ENCODE data around the gene ACTG1. TPM values are rescaled to one million over a fixed set of nuclear protein-coding genes. Genes with fewer than 3 reads are reported as not detected.

ACTG1 gene
- total RNA-seq, 1 donor from 2014 or later = 3,227 TPM

DNA sequence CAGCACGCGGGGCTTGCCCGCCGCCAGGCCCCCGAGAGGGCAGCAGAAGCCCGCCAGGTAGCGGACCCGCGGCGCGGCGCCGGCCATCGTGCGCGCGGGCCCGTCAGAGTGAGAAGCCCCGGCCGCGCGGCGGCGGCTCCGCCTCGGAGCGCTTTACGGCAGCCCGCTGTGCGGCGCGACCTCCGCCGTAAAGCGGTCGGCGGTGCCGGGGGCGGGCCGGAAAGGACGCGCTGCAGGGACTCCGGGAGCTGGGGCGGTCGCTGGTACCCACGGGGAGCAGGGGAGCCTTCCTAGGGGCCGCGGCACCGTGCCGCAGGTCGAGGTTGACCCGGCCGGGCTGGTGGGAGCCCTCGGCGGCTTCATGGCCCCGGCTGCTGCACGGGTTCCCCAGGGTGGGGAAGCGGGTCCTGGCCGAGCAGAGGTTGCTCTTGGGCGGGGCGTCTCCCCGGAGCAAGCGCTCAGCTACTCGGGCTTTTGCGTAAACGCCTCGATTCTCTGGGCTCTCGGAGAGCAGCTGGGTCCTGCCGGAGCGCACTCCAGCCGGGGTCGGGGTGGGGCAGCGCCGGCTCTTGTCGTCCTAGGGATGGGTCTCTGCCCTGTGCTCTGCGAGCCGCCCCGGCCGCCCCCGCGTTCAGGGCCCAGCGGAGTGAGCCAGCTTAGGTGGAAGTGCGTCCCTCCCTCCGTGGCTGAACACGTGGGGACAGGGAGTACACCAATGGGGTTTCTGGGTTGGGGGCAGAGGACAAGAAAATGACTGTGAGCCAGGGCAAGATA, 39.8 kb upstream of the ACTG1 start, which contains the start of gene FAAP100:
Gene FAAP100 (minus strand): TSS at position 110 of the 774 bp plus-strand sequence. CDS start 23 bp downstream, at position 87.
- Mint-ChIP-seq H3K27me3 (no peaks in the 10 kb centered on the region), H3K4me3 (ENCODE audit: low read depth) (peak within 1 kb of the TSS; percentile 85), H3K27ac (peak within 1 kb of the TSS; percentile 93), H3K36me3 (ENCODE audit: insufficient read depth) (peaks cover 6% of the 10 kb centered on the region), H3K9me3 (ENCODE audit: low read depth) (no peaks in the 10 kb centered on the region), H3K4me1 (ENCODE audit: low read depth) (peaks cover 15% of the 10 kb centered on the region)
- DNase-seq (ENCODE audit: low spot score, unreplicated experiment) = peak; percentile 72
- TF ChIP-seq, protein P1, sequence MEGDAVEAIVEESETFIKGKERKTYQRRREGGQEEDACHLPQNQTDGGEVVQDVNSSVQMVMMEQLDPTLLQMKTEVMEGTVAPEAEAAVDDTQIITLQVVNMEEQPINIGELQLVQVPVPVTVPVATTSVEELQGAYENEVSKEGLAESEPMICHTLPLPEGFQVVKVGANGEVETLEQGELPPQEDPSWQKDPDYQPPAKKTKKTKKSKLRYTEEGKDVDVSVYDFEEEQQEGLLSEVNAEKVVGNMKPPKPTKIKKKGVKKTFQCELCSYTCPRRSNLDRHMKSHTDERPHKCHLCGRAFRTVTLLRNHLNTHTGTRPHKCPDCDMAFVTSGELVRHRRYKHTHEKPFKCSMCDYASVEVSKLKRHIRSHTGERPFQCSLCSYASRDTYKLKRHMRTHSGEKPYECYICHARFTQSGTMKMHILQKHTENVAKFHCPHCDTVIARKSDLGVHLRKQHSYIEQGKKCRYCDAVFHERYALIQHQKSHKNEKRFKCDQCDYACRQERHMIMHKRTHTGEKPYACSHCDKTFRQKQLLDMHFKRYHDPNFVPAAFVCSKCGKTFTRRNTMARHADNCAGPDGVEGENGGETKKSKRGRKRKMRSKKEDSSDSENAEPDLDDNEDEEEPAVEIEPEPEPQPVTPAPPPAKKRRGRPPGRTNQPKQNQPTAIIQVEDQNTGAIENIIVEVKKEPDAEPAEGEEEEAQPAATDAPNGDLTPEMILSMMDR (IDR thresholded peaks at IDR 0.05; ENCODE audit: unreplicated experiment) = no peak

DNA sequence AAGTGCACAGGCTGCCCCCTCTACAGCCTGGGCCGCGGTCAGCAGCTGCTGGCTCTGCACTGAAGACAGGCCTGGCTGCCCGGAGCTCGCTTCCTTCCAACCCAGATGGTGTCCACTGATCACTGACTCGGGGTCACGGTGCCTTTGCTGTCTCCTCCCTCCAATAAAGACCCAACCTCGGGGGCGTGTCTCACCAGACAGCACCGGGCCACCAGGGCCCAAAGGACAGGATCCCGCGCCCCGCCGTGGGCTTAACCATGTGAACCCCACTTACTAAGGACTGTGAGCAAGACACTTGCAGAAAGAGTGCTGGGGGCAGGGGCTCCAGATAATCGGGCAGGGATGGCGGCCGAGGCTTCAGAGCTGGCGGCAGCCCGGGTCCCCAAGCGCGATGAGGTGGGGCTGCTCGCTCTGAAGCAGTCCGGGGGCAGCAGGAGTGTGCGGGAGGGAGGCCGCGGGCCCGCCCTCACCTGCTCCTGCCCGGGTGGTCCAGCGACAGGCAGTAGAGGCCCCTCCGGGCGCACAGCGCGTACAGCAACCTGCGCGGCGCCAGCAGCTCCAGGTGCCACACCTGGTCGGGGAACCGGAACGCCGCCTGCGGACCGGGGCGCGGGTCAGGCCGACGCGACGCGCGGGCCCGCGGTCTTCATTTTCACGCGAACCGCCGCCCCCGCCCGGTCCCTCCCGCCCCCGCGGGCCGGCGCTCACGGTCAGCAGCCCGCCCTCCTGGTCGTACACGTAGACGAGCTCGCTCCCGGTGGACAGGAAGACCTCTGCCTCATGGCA, 39.1 kb upstream of the ACTG1 start:
- TF ChIP-seq, protein P1 (IDR thresholded peaks at IDR 0.05; ENCODE audit: unreplicated experiment) = no peak
- DNase-seq (ENCODE audit: low spot score, unreplicated experiment) = no peak
- Mint-ChIP-seq H3K27me3 (no peaks in the 10 kb centered on the region), H3K4me3 (ENCODE audit: low read depth) (peak overlapping the region; percentile 85), H3K27ac (peak overlapping the region; percentile 60), H3K4me1 (ENCODE audit: low read depth) (peaks cover 15% of the 10 kb centered on the region), H3K9me3 (ENCODE audit: low read depth) (no peaks in the 10 kb centered on the region), H3K36me3 (ENCODE audit: insufficient read depth) (peaks cover 4% of the 10 kb centered on the region)

DNA sequence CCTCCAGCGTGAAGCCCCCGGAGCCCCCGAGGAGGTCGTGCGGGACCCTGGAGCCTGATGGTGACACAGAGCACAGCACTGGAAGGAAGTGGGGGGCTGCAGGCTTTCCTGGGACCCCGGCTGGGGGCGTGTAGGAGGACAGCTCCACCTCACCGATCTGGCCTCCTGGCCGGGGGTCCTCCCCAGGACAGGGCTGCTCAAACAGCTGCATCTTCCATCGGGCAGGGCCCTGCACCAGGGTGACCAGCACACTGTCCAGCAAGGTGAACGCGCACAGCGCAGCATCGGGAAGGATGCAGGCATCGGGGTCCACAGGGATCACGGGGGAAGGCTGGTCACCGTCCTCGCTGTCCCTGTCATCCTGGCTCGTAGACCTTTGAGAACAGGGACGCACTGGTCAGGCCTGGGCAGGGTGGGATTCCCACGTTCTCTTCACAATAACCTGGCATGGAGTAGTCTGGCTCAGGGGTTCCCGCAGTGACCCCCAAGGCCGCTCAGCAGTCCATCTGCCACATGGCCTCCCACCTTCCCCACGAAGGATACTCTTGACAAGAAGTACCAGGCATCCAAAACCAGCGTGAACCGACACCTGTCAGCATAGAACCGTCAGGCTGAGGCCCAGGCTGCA, 38.3 kb upstream of the ACTG1 start:
- Mint-ChIP-seq H3K27ac (peak overlapping the region; percentile 60), H3K27me3 (no peaks in the 10 kb centered on the region), H3K4me3 (ENCODE audit: low read depth) (peak overlapping the region; percentile 85), H3K4me1 (ENCODE audit: low read depth) (peaks cover 15% of the 10 kb centered on the region), H3K36me3 (ENCODE audit: insufficient read depth) (peaks cover 8% of the 10 kb centered on the region), H3K9me3 (ENCODE audit: low read depth) (no peaks in the 10 kb centered on the region)
- no peak for DNase-seq (ENCODE audit: low spot score, unreplicated experiment)
- TF ChIP-seq, protein P1 (IDR thresholded peaks at IDR 0.05; ENCODE audit: unreplicated experiment) = no peak

DNA sequence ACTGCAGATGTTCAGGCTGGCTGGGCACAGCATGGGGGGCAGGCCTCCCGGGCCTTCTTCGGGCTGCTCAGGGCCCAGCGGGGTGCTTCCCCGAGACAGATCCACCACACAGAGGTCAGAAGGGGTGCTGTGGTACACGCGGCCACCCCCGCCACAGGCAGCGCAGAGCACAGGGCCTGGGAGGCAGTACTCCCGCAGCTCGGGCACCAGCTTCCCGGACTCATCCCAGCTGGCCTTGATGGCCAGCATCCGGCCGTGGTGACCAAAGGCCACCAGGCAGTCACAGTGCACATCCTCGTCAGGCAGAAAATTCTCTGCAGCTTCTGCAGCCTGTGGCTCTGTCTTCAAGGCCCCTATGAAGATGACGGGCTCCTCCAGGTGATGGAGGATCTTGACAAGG, 37.7 kb upstream of the ACTG1 start:
- Mint-ChIP-seq H3K4me1 (ENCODE audit: low read depth) (peaks cover 15% of the 10 kb centered on the region), H3K27ac (no peak overlapping the region), H3K27me3 (no peaks in the 10 kb centered on the region), H3K36me3 (ENCODE audit: insufficient read depth) (peaks cover 8% of the 10 kb centered on the region), H3K9me3 (ENCODE audit: low read depth) (no peaks in the 10 kb centered on the region), H3K4me3 (ENCODE audit: low read depth) (peak overlapping the region; percentile 85)
- DNase-seq (ENCODE audit: low spot score, unreplicated experiment) = no peak
- TF ChIP-seq, protein P1 (IDR thresholded peaks at IDR 0.05; ENCODE audit: unreplicated experiment) = no peak

DNA sequence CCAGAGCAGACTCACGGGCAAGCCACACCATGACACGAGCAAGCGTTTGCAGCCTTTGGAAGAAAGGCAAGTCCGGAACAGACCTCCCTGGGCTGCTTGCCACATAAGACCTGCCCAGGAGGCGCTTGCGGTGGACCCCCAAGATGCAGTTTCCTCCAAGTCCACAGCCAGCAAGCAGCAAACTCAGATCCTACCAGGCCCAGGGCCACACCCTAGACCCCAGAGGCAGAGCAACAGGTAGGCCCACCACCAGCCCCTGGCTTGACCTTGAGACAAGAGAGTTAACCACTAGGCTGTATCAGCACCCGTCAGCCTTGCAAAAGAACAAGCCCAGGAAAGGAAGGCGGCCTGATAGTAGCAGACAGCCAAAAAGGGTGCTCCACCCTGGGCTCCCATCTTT, 37.2 kb upstream of the ACTG1 start:
- Mint-ChIP-seq H3K4me3 (ENCODE audit: low read depth) (peak overlapping the region; percentile 52), H3K4me1 (ENCODE audit: low read depth) (peaks cover 15% of the 10 kb centered on the region), H3K9me3 (ENCODE audit: low read depth) (no peaks in the 10 kb centered on the region), H3K27ac (no peak overlapping the region), H3K27me3 (no peaks in the 10 kb centered on the region), H3K36me3 (ENCODE audit: insufficient read depth) (peaks cover 8% of the 10 kb centered on the region)
- no peak for DNase-seq (ENCODE audit: low spot score, unreplicated experiment)
- TF ChIP-seq, protein P1 (IDR thresholded peaks at IDR 0.05; ENCODE audit: unreplicated experiment) = no peak
